NCI-H1092 treated with DMSO at 0.1 percent for 48 hours (cell line): ENCODE results near the gene WNK2.

Source experiments
- DNase-seq: peaks from one replicate; lab custom pipeline; 2025; lab: John Stamatoyannopoulos, UW

The WNK2 gene

DNA sequence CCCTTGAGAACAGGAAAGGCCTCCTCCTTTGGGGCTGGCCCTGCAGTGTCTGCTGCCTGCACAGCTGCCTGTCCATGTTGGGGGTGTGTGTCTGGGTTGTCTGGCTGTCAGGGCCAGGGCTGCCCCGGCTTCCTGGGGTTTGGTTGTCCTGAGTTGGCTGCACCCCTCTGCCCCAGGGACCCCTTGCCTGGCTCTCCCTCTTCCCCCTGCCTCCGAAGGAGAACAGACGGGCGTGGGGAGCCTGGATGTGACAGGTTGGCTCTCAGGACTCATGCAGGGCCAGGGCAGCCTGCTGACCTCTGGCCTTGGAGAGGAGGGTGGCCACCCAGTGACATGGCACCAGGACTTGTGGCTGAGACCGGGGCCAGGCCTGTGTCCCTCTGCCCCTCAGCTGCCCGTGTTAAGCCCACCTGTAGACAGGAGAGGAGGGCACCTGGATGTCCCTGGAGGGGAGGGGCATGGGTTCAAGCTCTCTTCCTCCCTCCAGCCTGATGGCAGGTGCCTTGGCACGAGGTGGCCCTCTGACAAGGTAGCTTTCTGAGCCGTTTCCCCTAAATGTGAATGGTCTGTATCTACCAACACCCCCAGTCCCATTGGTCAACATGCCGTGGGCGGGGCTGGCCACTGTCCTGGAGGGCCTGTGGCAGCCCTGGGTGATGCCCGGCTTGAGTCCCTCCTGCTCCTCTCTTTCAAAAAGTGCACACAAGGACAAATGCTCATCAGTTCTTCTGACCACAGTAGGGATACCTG is 34.9 kb downstream of the WNK2 start:
- DNase-seq: no peak

DNA sequence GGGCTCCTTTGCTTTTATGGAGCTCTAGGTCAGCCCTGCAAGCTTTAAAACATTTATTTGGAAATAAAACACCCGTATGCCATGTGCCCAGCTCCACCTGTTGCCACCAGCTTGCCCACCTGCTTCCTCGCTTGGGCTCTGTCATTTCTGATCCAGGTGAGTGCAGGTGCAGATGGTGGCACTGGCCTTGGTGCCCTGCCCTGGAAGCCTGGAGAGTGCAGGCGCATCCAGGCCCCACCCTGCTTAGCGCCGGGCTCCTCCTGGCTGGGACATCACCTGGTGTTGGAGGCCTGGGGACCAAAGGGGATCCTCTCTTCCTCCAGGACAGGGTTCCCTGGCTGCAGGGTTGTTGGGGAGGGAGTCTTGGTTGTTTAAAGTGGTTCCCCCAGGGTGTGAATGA is 35.8 kb downstream of the WNK2 start:
- DNase-seq: no peak

DNA sequence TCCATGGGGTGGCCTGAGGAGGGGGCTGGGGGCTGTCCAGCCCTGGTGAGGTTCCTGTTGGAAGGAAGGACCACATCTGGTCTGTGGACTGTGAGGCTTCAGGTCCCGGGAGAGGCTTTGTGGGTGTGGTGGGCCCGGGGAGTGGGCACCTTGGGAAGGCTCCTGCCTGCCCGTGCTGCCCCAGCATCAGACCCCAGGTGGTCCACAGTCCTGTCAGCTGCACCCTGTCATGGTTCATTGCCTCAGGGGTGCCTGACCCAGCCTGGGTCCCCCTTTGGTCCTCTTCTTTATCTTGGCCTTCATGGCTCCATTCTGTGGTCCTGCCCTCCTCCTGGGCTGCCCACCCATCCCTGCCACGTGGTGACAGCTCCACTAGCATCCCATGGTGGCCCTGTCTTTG is 36.7 kb downstream of the WNK2 start:
- no peak for DNase-seq

DNA sequence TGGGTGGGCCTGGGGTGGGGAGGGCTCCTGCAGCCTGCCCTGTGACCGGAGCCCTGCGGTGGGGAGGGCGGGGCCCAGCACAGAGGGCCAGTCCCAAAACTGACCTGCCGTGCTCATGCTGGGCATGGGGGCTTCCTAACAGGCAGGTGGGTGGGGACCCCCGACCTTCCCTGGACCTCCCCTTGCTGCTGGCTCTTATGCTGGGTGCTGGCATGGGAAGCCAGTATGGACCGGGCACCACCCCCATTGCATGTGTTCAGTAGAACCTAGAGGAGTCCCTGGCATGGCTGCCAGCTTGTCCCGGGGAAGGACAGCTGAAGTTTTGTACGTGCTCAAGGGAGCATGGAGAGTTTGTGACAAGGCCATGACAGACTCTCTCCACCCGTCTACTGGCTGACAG is 37.1 kb downstream of the WNK2 start:
- DNase-seq: no peak

DNA sequence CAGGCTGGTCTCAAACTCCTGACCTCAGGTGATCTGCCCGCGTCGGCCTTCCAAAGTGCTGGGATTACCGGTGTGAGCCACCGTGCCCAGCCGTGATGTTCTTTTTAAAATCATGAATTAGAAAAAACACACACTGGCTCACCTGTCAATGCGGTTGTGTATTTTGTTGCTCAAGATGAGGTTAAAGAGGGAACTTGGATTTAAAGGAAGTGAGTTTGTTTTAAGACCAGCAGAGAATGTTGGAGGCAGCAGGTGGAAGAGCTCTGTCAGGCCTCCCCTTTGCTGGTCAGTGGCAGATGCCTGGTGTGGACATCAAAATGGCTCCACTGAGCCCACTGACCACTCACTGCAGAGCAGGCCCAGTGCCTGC is 38.9 kb downstream of the WNK2 start:
- DNase-seq: no peak

GRCh38 chr9:93223260-93224180 is 39.6 kb downstream of the WNK2 start:
- peak; percentile 56 for DNase-seq

DNA sequence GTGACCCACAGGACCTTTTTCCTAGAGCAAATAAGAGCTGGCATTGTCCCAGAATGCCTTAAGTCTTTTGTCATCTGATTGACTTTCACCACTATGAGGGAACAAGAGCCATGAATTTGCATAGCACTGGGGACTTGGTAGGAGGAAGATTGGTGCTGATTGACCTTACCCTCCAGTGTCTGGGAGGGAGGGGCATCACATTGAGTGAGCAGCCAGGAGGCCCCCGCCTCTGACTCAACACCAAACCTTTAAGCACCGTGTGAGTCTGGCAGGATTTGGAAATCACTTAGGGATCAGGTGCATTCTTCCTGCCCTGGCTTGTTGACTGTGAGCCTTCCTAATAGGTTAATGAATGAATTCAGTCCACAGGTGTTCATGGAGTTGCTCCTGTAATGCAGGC is 40.7 kb downstream of the WNK2 start:
- DNase-seq: no peak

DNA sequence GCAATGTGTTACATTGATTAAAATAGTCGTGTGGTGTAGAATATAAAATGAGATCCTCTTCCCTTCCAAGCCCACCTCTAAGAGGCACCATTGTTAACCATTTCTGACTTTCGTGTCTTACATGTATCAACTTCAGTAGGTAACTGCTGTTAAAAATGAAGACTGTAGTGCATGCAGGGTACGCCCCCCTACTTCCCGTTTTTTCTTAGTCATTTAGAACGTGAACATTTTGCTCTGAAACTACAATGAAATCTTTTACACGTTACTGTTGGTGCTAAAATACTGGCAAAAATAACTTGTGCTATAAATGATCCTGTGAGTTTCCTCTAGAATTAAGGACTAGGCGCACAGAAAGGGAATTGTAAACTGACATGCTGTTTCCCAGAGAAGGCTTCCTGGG is 41.5 kb downstream of the WNK2 start:
- DNase-seq: no peak

GRCh38 chr9:93225892-93226291 is 42.0 kb downstream of the WNK2 start:
- no peak for DNase-seq

- DNase-seq: no peak
These were observed 42.9 kb downstream of the WNK2 start for GRCh38 chr9:93226819-93227218.

DNA sequence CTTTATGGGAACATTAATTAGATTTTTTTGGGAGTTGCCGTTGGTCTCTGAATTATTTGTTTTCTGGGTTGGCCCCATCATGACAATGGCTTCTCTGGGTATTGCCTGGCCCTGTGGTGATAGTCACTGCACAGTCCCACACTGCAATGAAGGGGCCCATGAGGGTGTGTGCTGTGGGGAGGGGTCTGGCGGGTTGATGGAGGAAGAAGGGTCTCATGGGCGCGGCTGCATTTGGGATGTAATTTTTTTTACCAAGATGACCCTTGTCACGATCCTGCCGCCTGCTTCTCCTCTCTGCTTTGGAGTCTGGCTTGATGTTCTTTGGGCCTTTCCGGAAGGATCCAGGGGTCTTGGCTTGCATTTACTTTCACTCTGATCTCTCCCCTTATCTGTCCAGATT is 44.1 kb downstream of the WNK2 start:
- DNase-seq: no peak

DNA sequence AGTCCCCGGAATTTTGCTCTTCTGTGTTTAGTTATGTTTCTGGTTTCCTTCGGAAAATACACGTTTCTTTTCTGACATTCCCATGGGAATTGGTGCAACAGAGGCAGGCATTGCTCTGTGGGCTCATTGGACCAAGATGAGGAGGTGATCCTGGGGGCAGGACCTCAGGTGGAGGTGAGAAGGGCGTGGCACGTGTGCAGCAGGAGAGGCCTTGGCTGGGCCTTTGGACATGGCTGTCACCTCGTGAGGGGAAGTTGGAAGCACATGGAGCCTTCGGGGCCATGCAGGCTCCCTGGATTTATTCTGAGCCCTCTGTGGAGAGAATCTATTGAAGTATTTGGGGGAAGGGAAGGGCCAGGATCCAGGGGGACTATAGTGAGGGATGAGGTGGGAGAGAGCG is 44.5 kb downstream of the WNK2 start:
- no peak for DNase-seq

DNA sequence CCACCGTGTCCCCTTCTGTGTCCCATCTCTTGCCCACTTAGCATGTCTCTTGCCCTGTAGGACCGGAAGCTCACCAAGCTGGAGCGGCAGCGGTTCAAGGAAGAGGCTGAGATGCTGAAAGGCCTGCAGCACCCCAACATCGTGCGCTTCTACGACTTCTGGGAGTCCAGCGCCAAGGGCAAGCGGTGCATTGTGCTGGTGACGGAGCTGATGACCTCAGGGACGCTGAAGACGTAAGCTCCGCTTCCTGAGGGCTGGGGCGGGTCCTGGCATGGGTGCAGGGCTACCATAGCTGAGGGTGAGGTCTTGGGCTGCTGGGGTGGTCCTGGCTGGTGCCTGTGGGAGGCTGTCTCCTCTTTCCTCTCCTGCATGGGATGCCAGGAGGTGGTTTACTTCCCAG is 45.7 kb downstream of the WNK2 start:
- DNase-seq: no peak

- DNase-seq: no peak
These were observed 46.2 kb downstream of the WNK2 start for GRCh38 chr9:93230185-93230584.

DNA sequence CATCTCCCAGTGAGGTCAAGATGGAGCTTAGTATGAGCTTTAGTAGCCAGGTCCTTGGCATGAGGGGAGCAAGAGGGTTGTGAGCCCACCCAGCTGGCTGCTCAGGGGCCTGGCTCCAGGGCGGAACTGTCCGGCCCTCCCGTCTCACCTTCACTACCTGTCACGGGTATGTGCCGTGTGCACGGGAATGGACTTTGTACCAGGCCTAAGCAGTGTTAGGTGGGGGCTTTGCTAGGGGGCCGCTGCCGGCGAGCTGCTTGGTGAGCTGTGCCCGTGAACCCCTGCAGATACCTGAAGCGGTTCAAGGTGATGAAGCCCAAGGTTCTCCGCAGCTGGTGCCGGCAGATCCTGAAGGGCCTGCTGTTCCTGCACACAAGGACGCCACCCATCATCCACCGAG is 46.7 kb downstream of the WNK2 start:
- no peak for DNase-seq

DNA sequence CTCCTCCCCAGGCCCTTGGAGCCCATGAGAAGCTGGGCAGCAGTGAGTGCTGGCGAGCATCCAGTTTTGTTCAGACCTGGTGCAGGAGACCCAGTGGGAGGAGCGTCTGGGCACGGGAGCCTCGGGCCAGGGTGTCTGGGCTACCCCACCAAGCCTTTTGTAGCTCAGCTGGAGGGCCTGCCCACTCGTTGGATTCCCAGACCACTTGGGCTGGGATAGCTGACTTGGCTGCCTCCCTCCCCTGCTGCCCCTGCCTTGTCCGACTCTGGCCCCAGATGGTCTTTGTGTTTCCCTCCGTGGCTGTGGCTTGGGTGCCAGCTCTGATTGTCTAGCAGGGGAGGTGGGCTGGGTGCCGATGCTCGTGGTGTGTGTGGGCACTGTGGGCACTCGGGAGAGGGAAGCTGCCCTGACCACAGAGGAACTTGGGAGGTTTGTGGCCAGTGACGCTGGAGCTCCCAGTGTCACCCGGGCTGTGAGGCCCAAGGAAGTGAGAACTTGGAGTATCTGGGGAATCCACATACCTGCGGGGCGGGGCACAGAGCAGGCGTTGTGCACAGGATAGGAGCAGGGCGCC is 47.3 kb downstream of the WNK2 start:
- DNase-seq: peak; percentile 38

GRCh38 chr9:93231716-93232115 is 47.8 kb downstream of the WNK2 start:
- no peak for DNase-seq

DNA sequence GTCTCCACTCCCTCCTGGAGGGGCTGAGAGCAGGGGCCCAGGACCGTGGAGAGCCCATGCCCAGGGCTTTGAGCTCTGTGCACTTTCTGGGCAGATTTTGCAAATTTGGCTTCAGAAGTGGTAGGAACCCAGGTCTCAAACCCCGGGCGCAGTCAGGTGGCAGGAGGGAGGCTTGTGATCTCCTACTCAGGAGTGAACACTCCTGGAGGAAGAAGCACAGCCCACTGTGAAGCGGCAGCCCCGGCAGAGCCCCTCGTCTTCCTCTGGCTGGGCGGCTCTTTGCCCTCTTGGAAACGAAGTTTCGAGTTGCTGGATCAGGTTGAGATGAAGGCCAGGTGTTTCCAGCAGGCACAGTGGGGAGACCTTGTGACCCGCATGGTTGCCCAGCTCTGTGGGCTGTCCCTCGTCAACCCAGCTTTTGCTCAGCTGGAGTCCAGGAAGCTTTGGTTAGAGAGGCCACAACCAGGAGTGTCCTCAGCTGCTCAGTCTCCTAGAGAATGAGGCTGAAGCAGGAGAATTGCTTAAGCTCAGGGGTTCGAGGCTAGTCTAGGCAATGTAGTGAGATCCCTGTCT is 48.5 kb downstream of the WNK2 start:
- DNase-seq: peak; percentile 5

DNA sequence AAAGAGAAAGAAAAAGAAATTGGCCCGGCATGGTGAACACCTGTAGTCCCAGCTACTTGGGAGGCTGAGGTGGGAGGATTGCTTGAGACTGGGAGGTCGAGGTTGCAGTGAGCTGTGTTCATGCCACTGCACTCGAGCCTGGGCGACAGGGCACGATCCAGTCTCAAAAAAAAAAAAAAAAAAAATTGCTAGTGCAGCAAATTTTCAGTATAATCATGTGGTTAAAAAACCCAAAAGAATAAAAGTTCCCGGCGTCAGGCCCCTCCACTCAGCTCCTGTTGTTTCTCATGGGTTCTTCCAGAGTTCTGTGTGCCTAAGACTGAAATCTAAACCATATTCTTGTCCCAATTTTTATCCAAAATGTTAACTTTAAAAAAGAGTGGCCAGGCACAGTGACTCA is 49.1 kb downstream of the WNK2 start:
- DNase-seq: no peak

- DNase-seq: no peak
These were observed 50.7 kb downstream of the WNK2 start for GRCh38 chr9:93234600-93234999.

DNA sequence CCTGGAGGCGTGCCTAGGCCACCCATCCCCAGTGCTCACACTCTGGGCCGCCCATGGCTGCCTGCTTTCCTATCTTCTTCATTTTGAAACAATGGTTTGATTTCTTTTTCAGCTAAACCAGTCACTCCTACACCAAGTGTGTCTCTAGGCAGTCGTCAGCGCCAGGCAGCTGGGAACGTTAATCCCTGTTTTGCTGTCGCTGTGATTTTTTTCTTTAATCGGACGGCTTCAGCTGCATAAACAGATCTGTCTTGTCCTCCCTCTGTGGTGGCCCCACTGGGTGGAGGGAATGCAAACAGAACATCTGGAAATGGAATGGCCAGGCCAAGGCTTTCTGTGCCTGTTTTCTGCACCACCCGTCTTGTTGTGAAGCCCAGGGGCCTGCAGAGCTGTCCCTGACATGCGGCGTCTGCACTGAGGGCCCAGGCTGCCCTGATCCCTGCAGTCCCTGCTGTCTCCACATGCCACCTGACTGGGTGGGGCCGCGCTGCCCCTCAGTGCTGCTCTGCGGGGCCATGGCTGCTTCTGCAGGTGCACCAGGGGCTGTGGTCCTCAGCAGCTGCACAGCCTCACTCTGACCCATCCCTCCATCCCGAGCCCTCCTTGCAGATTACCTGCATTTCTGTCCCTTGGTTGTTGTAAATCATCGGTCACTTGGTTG is 51.5 kb downstream of the WNK2 start:
- DNase-seq: no peak

DNA sequence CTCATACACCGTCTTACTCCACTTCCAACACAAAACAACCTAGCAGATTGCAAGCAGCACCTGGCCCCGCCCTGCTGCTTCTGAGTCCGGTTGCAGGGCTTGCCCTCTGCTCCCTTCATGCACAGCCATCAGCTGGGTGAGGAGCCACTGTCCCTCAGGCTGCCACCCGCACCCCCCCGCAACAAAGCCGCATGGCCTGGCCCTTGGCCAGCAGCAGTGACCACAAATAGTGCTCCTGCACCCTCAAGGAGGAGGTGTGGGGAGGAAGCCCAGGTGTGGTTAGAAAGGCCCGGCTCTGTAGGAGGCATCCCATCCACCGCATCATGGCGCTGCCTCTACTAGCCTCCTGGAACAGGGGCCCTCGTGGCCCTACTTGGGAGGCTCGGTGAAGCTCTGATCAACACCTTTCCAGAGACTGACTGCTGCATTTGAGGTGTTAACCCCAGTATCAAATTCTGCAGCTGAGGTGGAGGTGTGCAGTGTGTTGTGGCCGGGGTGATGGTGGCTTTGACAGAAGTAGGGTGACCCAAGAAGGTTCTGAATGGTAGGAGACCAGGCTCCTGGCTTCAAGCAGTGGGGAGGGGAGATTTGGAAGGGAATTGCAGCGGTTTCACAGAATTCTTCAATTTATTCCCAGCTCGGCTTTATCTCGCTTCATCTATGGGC is 52.7 kb downstream of the WNK2 start:
- no peak for DNase-seq
